22Rv1 (cell line): ENCODE measurements around the gene GNB1.

Source experiments
- H3K27ac ChIP-seq: fragments of 450-650 bp; 2 replicates; pipeline ENCODE4 v1.5.1; 2017
- ZFX ChIP-seq: fragments of 450-650 bp; IDR thresholded peaks from 2 replicates; pipeline ENCODE4 v1.6.1; 2017; ENCODE audit warnings: antibody characterized with exemption, borderline replicate concordance
- TF ChIP-seq, protein P1 (sequence below): fragments of 450-650 bp; IDR thresholded peaks from 2 replicates; pipeline ENCODE4 v1.5.1; 2017; ENCODE audit warnings: mild to moderate bottlenecking

Gene GNB1

GRCh38 chr1:1921901-1922701 lies 31.2 kb upstream of the GNB1 start:
- TF ChIP-seq, protein P1, sequence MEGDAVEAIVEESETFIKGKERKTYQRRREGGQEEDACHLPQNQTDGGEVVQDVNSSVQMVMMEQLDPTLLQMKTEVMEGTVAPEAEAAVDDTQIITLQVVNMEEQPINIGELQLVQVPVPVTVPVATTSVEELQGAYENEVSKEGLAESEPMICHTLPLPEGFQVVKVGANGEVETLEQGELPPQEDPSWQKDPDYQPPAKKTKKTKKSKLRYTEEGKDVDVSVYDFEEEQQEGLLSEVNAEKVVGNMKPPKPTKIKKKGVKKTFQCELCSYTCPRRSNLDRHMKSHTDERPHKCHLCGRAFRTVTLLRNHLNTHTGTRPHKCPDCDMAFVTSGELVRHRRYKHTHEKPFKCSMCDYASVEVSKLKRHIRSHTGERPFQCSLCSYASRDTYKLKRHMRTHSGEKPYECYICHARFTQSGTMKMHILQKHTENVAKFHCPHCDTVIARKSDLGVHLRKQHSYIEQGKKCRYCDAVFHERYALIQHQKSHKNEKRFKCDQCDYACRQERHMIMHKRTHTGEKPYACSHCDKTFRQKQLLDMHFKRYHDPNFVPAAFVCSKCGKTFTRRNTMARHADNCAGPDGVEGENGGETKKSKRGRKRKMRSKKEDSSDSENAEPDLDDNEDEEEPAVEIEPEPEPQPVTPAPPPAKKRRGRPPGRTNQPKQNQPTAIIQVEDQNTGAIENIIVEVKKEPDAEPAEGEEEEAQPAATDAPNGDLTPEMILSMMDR, result no peak
- TF ChIP-seq ZFX, result no peak
- H3K27ac ChIP-seq, result no peak overlapping the region

DNA sequence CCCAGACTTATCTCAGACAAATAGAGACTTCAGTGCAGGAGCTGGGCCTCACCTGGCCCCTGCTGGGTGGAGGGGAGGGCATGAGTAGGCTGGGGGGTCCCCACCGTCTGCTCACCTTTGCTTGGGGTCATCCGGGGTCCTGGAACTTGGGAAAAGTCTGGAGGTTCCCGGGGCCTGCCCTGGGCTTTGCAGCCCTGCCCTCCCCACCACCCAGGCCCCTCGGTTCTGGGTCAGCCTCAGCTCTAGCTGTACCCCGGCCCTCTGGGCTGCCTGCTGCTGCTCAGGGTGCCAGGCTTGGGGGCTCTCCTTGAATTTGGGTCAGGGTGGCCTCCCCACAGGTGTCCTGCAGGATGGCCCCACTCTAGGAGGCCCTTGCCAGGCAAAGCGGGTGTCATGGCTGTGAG lies 30.6 kb upstream of the GNB1 start:
- TF ChIP-seq, protein P1, result no peak
- TF ChIP-seq ZFX, result no peak
- H3K27ac ChIP-seq, result no peak overlapping the region

DNA sequence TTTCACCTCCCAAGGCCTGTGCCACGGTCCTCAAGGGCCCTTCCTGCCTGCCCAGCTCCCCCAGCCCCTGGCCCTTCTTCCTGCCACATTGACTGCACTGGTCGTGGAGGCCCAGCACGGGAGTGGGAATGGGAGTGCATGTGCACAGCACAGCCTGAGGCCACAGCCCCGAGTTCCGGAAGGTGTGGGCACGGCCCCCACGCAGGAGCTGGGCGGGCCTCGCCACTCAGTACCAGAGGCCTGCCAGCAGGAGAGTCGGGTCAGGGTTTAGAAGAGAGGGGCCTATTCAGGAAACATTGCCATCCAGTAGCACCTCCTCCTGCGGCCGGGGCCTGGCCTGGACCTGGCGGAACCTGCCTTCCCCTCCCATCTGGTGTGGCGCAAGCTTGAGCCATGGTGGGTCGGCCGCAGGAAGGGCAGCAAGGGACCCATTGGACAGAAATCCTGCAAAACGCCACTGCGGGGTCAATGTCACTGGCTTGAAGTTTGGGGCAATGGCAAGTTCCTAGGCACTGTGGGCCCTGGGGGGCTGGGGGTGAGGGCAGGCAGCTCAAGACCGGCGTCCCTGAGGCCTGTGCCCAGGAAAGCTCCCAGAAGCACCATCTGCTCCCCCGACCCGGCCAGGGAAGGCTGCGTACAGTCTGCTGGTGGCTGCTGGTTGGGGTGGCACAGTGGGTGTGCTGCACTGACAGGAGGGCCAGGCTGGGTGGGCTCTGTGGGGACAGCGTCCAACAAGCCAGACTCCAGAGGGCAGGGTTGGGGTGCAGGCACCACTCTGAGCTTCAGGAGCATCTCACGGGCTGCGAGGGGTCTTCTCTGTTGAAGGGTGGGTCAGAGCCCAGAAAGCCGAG lies 29.9 kb upstream of the GNB1 start:
- no peak for TF ChIP-seq ZFX
- TF ChIP-seq, protein P1, result no peak
- no peak overlapping the region for H3K27ac ChIP-seq

DNA sequence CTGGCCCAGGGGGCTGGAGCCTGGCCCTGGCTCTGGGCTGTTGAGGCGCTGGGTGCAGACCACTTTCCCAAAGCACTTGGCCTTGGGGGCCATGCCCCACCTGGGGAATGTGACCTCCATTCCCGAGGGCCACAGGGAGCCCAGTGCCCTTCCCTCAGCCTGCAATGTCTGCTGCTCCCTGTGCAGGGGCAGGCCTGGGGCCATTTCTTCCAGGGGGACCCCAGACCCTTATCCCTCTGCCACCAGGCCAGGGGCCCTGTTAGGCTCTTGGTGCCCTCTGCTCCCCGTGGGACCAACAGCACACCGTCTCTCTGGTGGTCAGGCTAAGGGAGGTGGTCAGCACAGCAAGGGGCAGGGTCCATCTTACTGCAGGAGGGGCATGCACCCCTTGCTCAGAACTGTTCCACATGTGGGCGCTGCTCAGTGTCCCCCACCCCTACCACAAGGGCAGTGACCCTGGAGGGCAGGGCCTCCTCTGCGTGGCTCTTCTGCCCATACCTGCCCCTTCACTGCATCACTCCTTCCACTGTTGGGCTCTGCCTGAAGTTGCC lies 29.2 kb upstream of the GNB1 start:
- TF ChIP-seq, protein P1, result no peak
- no peak for TF ChIP-seq ZFX
- H3K27ac ChIP-seq, result no peak overlapping the region; the same call in 1 of the 2 replicates

DNA sequence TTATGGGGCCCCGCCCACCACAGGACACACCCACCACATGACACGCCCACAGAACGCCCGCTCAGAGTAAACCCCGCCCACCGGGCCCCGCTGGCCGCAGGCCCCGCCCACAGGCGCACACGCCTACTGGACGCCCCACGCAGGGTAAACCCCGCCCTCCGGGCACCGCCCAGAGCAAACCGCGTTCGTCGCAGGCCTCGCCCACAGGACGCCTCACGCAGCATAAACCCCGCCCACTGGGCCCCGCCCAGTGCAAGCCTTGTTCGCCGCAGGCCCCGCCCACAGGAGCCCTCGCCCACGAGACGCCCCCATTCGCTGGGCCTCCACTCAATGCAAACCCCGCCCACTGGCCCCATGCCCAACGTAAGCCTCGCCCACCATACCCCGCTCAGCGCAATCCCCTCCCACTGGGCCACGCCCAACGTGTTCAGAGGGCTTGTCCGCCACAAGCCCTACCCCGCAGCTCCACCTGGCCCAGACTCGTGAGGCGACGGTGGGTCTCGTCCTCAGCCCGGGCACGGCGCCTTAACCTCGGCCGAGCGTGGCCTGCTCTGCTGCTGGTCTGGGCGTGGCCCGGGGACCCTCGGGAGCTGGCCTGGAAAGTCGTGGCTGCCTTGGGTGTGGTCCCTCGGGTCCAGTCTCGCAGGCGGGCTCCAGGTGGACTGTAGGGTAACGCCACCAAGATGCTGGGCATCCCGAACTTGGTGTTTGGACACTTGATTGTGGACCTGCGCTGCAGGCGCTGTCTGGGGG lies 28.6 kb upstream of the GNB1 start:
- H3K27ac ChIP-seq, result peak overlapping the region; percentile 64
- no peak for TF ChIP-seq ZFX

GRCh38 chr1:1918901-1919303 lies 28.0 kb upstream of the GNB1 start, which contains the start of gene TMEM52:
Gene TMEM52, minus strand, starts transcription at chr1:1919279. Its CDS starts 14 bp downstream, at chr1:1919265.
- TF ChIP-seq ZFX, result no peak
- TF ChIP-seq, protein P1, result peak; percentile 49
- H3K27ac ChIP-seq, result peak within 1 kb of the TSS; percentile 64
